NCI-H1105 treated with DMSO at 0.1 percent for 48 hours (cell line): ENCODE measurements around the gene ATMIN.

Experiments used
- DNase-seq: peaks from one replicate; lab custom pipeline; 2025; lab: John Stamatoyannopoulos, UW

The ATMIN gene, protein sequence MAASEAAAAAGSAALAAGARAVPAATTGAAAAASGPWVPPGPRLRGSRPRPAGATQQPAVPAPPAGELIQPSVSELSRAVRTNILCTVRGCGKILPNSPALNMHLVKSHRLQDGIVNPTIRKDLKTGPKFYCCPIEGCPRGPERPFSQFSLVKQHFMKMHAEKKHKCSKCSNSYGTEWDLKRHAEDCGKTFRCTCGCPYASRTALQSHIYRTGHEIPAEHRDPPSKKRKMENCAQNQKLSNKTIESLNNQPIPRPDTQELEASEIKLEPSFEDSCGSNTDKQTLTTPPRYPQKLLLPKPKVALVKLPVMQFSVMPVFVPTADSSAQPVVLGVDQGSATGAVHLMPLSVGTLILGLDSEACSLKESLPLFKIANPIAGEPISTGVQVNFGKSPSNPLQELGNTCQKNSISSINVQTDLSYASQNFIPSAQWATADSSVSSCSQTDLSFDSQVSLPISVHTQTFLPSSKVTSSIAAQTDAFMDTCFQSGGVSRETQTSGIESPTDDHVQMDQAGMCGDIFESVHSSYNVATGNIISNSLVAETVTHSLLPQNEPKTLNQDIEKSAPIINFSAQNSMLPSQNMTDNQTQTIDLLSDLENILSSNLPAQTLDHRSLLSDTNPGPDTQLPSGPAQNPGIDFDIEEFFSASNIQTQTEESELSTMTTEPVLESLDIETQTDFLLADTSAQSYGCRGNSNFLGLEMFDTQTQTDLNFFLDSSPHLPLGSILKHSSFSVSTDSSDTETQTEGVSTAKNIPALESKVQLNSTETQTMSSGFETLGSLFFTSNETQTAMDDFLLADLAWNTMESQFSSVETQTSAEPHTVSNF

DNA sequence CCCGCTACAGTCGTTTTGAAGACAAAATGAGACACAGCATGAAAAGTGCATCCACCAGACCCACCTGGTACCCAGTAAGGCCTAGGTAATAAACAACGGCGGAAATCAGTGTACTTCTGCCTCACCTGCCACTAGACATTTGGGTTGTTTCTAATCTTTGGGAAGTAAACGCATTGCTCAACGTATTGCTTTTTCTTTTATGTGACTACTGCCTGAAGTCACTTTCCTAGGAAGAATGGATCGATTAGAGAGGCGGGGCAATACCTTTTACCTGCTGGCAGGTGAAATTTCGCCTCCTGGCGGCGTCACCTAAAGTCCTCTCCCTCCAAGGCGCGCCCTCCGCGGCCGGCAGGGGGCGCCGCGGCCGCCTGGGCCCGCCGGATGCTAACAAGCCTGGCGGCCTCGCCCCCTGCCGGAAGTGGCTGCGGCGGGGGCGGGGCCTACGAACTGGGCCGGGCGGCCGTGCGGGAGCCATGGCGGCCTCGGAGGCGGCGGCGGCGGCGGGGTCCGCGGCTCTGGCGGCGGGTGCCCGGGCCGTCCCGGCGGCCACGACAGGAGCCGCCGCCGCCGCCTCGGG is at the start of gene ATMIN:
ATMIN (plus strand) TSS at position 445 of the 577 bp plus-strand sequence; CDS start at position 474, 29 bp downstream.
- peak; percentile 73 for DNase-seq

DNA sequence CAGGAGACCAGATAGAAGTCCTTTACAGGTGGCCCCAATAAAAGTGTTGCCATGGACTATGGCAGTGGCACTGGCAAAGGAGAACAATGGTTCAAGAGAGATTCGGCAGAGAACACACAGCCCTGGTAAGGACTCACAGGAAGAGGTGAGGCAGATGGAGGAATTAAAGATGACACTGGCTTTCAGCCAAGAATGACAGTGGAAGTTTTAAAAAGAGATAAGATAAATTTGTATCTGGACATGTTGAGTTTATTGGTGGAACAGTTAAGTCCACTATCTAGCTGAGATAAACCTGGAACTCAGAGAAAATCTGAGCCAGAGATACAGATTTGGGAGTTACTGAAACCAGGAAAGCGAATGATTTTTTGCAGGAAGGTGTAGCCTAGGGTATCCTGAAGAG is 49.1 kb upstream of the ATMIN start:
- DNase-seq: no peak

DNA sequence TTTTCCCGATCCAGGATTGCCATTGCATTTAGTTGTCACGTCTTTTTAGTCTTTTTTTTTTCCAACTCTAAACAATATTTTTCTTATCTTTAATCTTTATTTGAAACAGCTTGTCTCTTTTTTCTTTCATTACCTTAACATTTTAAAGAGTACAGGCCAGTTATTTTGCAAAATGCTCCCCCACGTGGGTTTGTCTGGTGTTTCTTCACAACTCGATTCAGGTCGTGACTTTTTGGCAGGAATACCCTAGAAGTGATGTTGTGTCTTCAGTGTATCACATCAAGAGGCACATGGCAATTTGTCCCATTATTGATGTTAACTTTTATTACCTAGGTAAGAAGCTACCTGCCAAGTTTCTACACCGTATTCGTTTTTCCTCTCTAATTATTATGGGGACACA is 46.9 kb upstream of the ATMIN start:
- no peak for DNase-seq

DNA sequence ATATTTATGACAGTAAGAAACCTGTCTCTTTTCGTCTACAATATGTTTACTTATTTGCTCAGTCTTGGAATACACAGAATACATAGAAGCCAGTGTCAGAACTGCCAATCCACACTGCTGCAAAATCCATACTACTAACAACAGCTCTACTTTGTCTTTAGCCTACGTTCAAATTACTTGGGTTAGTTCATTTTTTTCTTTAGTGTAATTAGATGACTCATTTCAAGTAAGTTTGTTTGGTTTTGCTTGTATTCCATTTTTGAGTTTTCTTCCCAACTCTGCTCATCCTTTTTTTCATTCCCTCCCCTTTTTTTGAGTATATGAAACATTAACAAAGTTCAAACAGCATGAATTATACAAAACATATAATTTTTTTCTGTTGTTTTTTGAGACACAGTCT is 45.8 kb upstream of the ATMIN start:
- no peak for DNase-seq

DNA sequence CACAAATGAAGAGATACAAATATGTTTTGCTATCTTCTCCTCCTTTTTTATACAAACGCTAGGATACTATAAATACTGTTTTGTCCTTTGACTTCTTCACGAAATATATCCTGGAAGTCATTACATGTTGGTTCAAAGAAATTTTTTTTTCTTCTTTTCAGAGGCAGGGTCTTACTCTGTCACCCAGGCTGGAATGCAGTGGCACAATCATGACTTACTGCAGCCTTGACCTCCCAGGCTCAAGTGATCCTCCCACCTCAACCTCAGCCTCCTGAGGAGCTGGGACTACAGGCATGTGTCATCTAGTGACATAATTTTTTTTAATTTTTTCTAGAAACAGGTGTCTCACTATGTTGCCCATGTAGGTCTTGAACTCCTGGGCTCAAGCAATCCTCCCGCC is 45.1 kb upstream of the ATMIN start:
- DNase-seq: no peak

DNA sequence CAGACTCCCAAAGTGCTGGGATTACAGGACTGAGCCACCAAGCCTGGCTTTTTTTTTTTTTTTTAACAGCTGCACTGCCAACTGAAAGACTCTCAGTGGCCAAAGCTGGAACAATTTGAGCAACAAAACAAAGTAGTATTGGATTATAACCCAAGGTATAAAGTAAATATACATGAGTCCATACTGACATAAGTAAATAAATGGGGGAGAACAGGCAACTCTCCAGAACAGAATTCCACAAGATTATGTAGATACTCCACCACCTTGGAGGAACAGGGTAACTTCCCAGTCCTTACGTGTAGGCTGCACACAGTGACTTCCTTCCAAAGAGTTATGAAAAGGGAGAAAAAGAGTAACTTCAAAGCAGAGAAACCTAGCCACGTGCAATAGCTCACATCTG is 44.7 kb upstream of the ATMIN start:
- DNase-seq: no peak

DNA sequence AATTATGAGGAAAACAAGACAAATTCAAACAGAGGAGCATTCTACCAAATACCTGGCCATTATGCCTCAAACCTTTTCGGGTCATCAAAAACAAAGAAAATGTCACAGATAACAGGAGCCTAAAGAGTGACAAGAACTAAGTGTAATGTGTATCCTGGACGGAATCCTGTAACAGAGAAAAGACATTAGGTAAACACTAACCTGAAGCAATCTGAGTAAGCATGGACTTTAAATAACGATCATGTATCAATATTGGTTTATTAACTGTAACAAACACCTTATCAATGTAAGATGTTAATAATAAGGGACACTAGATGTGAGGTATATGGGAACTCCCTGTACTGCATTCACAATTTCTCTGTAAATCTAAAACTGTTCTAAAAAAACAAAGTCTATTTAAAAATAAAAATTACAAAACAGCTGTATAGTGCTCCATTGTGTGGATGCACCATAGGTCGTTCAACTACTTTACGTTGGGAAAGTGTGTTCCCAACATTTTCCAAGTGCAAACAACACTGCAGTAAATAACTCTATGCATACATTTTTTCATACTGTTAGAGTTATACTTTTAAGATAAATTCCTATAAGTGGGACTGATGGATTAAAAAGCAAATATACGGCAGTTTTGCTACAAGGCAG is 43.7 kb upstream of the ATMIN start:
- DNase-seq: no peak

DNA sequence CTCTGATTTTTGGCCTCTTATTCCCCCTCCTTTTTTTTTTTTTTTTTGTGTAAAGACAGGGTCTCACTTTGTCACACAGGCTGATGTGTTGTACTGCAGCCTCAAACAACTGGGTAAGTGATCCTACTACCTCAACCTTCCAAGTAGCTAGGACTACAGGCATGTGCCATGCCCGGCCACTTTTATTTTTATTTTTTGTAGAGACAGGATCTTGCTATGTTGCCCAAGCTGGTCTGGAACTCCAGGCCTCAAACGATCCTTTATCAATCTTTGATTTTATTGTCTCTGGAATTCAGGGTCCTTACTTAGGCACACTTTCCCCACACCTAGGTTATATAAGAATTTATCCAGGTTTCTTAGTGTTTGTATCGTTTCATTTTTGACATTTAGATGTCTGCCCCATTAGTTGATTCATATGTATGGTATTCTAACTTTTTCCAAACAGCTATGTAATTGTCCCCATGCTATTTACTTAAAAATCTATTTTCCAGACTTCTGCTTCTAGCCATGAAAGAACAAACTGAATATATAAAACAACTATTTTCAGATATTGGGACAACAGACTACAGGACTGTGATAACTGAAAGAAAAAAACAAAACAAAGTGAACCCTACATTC is 42.9 kb upstream of the ATMIN start:
- DNase-seq: no peak

DNA sequence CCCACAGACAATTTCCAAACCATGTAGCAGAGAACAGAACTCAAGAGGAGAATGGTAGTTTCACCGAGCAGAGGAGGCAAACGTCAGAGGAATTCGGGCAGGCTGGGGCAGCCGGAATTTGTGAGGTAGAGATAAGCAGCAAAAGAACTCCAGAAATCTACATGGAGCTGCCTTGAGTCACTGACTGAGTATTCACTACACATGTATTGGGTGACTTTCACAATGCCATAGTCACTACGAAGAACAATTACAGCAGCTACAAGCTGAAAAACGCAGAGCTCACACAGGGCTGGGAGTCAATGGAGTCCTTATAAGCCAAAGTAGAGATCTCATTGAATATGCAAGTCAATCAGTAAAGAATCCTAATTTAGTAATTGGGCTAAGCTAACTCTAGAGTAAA is 42.3 kb upstream of the ATMIN start:
- no peak for DNase-seq

DNA sequence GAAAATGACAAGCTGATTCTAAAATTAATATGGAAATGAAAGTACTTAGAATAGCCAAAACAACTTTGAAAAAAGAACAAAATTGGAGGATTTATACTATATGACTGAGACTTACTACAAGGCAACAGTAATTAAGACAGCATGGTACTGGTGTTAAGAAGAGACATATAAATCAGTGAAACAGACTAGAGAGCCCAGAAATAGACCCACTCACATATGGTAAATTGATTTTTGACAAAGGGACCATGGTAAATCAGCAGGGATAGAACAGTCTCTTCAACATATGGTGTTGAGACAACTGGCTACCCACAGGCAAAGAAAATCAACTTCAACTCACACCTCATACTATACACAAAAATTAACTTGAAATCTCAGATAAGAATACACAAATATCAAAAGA is 41.8 kb upstream of the ATMIN start:
- no peak for DNase-seq

DNA sequence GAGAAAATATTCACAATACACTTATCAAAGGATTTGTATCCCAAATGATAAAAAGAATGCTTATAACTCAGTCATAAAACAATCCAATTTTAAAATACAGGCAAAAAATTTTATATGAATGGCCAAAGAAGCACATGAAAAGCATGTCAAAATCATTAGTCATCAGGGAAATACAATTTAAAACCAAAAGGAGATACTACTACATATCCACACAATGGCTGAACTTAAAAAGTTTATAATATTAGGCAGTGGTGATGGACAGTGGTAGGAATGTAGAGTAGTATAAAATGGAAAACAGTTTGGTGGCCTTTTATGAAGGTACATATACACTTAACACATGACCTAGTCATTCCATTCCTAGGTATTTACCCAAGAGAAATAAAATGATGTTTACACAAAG is 41.2 kb upstream of the ATMIN start:
- DNase-seq: no peak

DNA sequence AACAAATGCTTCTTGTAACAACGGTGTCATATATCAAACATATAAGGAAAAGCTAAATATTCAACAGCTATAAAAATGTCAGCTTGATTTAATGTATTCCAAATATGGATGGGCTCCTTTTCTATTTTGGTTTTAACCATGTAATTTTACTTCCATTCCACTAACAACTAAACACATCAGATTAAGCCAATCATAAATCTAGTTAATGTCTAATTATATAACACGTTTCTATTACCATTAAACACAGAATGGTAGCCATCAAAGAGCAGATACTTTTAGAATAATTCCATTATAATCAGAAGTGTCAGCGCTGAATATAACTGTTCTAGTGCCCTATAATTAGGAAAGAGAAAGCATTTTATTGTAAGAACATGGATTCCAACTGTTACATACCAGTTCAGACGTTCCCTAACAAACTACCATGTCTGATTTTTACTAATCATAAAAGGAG is 38.9 kb upstream of the ATMIN start:
- no peak for DNase-seq

DNA sequence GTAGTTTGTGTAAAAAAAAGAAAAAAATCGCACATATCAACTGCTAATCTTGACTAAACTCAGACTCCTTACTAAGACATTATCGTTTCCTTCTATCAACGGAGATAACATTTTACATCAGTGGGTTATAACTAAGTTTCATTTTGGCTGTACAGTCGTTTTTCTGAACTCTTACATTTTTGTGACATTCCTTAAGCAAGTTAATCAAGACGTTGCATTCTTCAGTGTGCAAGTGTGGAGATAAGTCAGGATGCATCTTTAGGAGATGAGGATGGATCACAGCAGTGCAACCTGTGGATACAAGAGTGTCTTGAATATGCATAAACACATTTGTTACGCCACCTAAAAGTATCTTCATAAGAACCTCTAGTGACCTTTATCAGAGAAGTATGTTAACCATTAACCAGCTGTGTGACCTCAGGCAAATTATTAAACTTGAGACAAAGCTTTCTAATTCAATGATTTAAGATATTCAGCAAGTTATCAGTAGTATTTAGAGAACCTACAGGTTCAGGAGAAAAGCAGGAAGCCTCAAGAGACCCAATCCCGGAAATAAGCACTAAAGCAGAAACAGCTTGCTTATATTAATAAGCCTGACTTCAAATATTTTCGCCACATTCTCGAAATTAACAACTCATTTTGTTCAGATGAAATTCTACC is 38.4 kb upstream of the ATMIN start:
- no peak for DNase-seq

DNA sequence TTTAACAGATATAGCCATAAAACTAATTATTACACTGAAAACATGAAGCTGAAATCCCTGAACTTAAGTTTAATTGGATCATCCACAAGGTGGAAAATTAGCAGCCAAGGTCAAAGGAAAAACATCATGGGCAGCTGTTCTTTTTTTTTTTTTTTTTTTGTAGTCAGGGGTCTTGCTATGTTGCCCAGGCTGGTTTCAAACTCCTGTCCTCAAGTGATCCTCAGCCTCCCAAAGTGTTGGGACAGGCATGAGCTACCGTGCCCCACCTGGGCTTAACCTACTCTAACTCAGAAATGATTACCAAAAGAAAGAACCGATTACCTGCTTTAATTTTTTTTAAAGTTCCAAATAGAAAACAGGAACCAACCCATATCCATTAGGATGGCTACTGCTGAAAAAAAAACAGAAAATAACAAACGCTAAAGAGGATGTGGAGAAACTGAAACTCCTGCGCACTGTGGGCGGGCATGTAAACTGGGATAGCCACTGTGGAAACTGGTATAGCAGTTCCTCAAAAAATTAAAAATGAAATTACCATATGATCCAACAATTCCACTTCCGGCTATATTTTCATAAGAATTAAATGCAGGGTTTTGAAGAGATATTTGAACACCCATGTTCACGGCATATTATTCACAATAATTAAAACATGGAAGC is 37.5 kb upstream of the ATMIN start:
- DNase-seq: no peak

DNA sequence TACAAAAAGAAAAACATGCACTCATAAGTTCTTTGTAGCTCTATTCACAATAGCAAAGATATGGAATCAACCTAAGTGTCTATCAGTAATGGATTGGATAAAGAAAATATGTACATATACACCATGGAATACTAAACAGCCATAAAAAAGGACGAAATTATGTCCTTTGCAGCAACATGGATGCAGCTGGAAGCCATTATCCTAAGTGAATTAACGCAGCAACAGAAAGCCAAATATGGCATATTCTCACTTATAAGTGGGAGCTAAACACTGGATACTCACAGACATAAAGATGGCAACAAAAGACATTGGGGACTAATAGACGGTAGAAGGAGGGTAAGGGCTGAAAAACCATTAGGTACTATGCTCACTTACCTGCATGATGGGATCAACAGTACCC is 34.8 kb upstream of the ATMIN start:
- DNase-seq: no peak

DNA sequence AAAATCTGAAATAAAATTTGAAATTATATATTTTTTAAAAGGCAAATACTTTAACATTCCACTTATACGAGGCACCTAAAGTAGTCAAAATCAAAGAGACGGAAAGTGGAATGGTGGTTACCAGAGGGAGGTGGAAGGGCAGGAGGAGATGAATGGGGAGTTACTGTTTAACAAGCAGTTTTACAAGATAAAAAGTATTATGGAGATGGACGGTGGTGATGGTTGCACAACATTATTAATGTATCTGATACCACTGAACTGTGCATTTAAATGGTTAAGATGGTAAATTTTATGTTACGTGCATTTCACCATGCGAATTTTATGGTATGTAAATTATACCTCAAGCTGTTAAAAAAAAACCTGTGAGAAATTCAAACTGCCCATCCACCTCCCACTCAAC is 34.3 kb upstream of the ATMIN start:
- no peak for DNase-seq

DNA sequence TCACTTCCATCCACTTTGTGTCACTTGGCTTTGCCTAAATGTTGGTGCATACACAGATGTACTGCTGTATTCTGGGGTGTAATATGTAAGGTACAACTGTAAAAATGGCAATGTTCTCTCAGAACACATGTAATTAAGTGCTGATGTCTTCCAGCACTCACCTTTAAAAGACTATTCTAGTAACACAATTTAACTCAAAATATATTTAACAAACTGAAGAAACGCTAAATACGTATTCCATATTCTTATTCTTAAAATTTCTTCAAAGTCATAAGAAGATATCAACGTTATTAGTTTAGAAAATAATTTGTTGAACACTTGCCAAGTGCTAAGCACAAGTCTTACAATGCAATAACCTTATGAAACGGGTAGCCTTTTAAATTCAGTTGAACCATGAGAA is 32.6 kb upstream of the ATMIN start:
- DNase-seq: no peak

DNA sequence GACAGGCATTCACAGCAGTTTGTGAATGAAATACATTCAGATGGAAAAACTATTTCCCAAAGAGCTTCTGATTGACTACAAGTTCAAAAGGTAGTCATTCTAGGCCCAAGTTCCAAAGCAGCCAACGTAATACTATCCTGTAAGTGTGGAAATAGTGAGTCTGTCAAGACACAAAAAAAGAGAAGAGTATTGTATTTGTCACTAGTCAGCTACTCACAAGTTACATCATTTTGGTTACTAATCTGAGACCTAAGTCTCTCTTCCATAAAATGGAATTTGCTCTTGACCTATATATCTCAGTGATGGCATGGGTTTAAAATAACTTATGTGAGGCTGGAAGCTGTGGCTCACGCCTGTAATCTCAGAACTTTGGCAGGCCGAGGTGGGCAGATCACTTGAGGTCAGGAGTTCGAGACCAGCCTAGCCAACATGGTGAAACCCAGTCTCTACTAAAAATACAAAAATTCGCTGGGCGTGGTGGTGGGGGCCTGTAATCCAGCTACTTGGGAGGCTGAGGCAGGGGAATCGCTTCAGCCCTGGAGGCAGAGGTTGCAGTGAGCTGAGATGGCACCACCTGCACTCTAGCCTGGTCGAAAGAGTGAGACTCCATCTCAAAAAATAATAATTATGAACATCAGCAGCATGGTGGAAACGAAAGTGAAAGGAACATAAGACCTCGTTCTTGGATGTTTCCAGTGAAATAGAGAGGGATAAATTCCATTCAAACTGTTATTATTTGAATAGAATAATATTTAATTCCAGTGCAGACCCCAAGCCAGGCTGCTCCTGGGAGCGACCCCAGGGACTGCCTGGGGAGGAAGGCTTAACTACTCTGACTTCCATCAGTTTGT is 31.8 kb upstream of the ATMIN start:
- DNase-seq: no peak

DNA sequence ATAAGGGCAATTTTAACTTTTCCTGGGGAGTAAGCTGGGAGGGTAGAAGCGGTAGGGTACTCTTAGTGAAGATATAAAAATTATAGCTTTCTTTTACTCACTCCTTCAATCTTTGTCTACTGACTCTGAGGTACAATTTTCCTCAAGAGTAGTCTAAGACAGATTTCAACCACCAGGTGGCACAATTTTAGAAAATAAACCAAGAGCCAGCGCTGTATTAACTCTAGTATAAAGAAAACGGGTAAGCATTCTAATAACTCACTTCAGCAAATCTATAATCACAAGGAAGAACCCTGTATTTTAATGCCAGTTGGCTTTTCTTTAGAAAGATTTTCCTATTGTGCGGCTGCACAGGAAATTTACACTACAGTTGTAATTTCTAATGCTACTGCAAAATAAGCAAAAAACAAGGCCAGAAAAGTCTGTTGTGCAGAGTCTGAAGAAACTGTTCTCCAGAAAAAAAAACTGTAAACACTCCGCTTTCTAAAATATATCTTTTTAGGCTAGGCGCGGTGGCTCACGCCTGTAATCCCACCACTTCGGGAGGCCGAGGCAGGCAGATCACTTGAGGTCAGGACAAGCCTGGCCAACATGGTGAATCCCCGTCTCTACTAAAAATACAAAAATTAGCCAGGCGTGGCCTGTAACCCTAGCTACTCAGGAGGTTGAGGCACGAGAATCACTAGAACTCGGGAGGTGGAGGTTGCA is 30.8 kb upstream of the ATMIN start:
- DNase-seq: peak; percentile 35
